ENCODE results near the gene SNRPN. TPM values are rescaled to one million over a fixed set of nuclear protein-coding genes. Genes with fewer than 3 reads are reported as not detected.

The SNRPN gene
- total RNA-seq, 1 donor from 2014 or later, result 442 TPM

GRCh38 chr15:24977686-24978085 is 22.9 kb downstream of the SNRPN start:
- no peaks in the 10 kb centered on the region for H3K4me1 ChIP-seq
- H3K36me3 Mint-ChIP-seq, result peaks cover 56% of the 10 kb centered on the region
- no peak overlapping the region for H3K9ac ChIP-seq
- no peak overlapping the region for H3K27ac ChIP-seq
- no peak overlapping the region for H3K4me2 ChIP-seq
- peaks cover 9% of the 10 kb centered on the region for H3K9me3 ChIP-seq (ENCODE audit: low read depth)
- H3K4me3 ChIP-seq, result no peak overlapping the region
- H3K27me3 ChIP-seq, result no peaks in the 10 kb centered on the region
- no peak overlapping the region for H2AFZ ChIP-seq (replicated peaks)
- no peak for TF ChIP-seq CTCF (IDR thresholded peaks at IDR 0.05)
- TF ChIP-seq EZH2phosphoT487 (IDR thresholded peaks at IDR 0.05), result no peak
- no peak for TF ChIP-seq EZH2 (IDR thresholded peaks at IDR 0.05)
- H3K9me3 Mint-ChIP-seq, result peaks cover 25% of the 10 kb centered on the region
- H3K27me3 Mint-ChIP-seq (ENCODE audit: insufficient read depth, low read depth), result no peaks in the 10 kb centered on the region
- DNase-seq (ENCODE audit: low spot score), result no peak
- peaks cover 12% of the 10 kb centered on the region for H4K20me1 ChIP-seq (ENCODE audit: low read depth)
- no peak overlapping the region for H3K4me3 Mint-ChIP-seq
- H3K79me2 ChIP-seq (ENCODE audit: low read depth), result peaks cover 100% of the 10 kb centered on the region
- H3F3A ChIP-seq (ENCODE audit: low read depth), result peaks cover 13% of the 10 kb centered on the region
- peaks cover 21% of the 10 kb centered on the region for H3K36me3 ChIP-seq
- H3K27ac Mint-ChIP-seq, result no peak overlapping the region
- no peaks in the 10 kb centered on the region for H3K4me1 Mint-ChIP-seq

- no peak overlapping the region for H3K4me2 ChIP-seq
- peaks cover 71% of the 10 kb centered on the region for H4K20me1 ChIP-seq (ENCODE audit: low read depth)
Measured at GRCh38 chr15:24985224-24985623, 30.4 kb downstream of the SNRPN start.

GRCh38 chr15:24986653-24987052 is 31.9 kb downstream of the SNRPN start:
- H3K4me3 ChIP-seq, result no peak overlapping the region
- H3K79me2 ChIP-seq (ENCODE audit: low read depth), result peaks cover 100% of the 10 kb centered on the region
- peaks cover 70% of the 10 kb centered on the region for H4K20me1 ChIP-seq (ENCODE audit: low read depth)
- no peak for TF ChIP-seq CTCF (IDR thresholded peaks at IDR 0.05)
- no peak for TF ChIP-seq EZH2 (IDR thresholded peaks at IDR 0.05)
- TF ChIP-seq EZH2phosphoT487 (IDR thresholded peaks at IDR 0.05), result no peak
- Mint-ChIP-seq H3K27me3 (ENCODE audit: insufficient read depth, low read depth) (no peaks in the 10 kb centered on the region), H3K36me3 (peaks cover 69% of the 10 kb centered on the region), H3K27ac (no peak overlapping the region), H3K4me1 (no peaks in the 10 kb centered on the region), H3K4me3 (no peak overlapping the region), H3K9me3 (peaks cover 43% of the 10 kb centered on the region)
- H3F3A ChIP-seq (ENCODE audit: low read depth), result peaks cover 18% of the 10 kb centered on the region
- no peaks in the 10 kb centered on the region for H3K4me1 ChIP-seq
- no peaks in the 10 kb centered on the region for H3K9me3 ChIP-seq (ENCODE audit: low read depth)
- H3K27ac ChIP-seq, result no peak overlapping the region
- H3K9ac ChIP-seq, result no peak overlapping the region
- no peak for DNase-seq (ENCODE audit: low spot score)
- no peak overlapping the region for H2AFZ ChIP-seq (replicated peaks)
- H3K27me3 ChIP-seq, result no peaks in the 10 kb centered on the region
- no peak overlapping the region for H3K4me2 ChIP-seq
- H3K36me3 ChIP-seq, result peaks cover 14% of the 10 kb centered on the region

More at GRCh38 chr15:24985224-24985623, 30.4 kb downstream of the SNRPN start:
- Mint-ChIP-seq H3K36me3 (peaks cover 64% of the 10 kb centered on the region), H3K4me1 (no peaks in the 10 kb centered on the region), H3K27me3 (ENCODE audit: insufficient read depth, low read depth) (no peaks in the 10 kb centered on the region), H3K27ac (no peak overlapping the region), H3K4me3 (no peak overlapping the region), H3K9me3 (peaks cover 44% of the 10 kb centered on the region)
- peak overlapping the region; percentile 41 for H3K27ac ChIP-seq
- no peak for DNase-seq (ENCODE audit: low spot score)
- no peaks in the 10 kb centered on the region for H3K4me1 ChIP-seq
- no peak overlapping the region for H2AFZ ChIP-seq (replicated peaks)
- TF ChIP-seq EZH2phosphoT487 (IDR thresholded peaks at IDR 0.05), result no peak
- TF ChIP-seq CTCF (IDR thresholded peaks at IDR 0.05), result no peak
- TF ChIP-seq EZH2 (IDR thresholded peaks at IDR 0.05), result no peak
- H3F3A ChIP-seq (ENCODE audit: low read depth), result peaks cover 20% of the 10 kb centered on the region
- no peak overlapping the region for H3K4me3 ChIP-seq
- H3K27me3 ChIP-seq, result no peaks in the 10 kb centered on the region
- peaks cover 5% of the 10 kb centered on the region for H3K9me3 ChIP-seq (ENCODE audit: low read depth)
- H3K79me2 ChIP-seq (ENCODE audit: low read depth), result peaks cover 100% of the 10 kb centered on the region
- H3K36me3 ChIP-seq, result peaks cover 21% of the 10 kb centered on the region
- no peak overlapping the region for H3K9ac ChIP-seq

All from neural progenitor cell (in vitro differentiated cells).